Smooth muscle cell (in vitro differentiated cells): ENCODE data around the gene MUSTN1. TPM values are rescaled to one million over a fixed set of nuclear protein-coding genes. Genes with fewer than 3 reads are reported as not detected.

Source experiments
- DNase-seq: peaks from one replicate; lab custom pipeline; 2025; ENCODE audit not compliant: unreplicated experiment; lab: John Stamatoyannopoulos, UW
- H2AFZ ChIP-seq: fragments of 200-600 bp; sonication (generic); 2 replicates; pipeline ENCODE4 v1.6.0; 2016; ENCODE audit warnings: antibody characterized with exemption, low read depth, mild to moderate bottlenecking
- H3F3A ChIP-seq: fragments of 200-600 bp; sonication (generic); 2 replicates; pipeline ENCODE4 v1.6.0; 2017; ENCODE audit warnings: antibody characterized with exemption, low read depth
- H3K27ac ChIP-seq: fragments of 200-600 bp; sonication (generic); 2 replicates; pipeline ENCODE4 v1.5.1; 2016; ENCODE audit warnings: low read depth, mild to moderate bottlenecking
- H3K27me3 ChIP-seq: fragments of 200-600 bp; sonication (generic); 2 replicates; pipeline ENCODE4 v1.6.1; 2016; ENCODE audit warnings: low read depth, mild to moderate bottlenecking
- H3K36me3 ChIP-seq: fragments of 200-600 bp; sonication (generic); 2 replicates; pipeline ENCODE4 v1.5.1; 2016; ENCODE audit warnings: low read depth
- H3K4me1 ChIP-seq: fragments of 200-600 bp; sonication (generic); 2 replicates; pipeline ENCODE4 v1.5.1; 2016; ENCODE audit warnings: low read depth
- H3K4me2 ChIP-seq: fragments of 200-600 bp; sonication (generic); 2 replicates; pipeline ENCODE4 v1.6.0; 2016; ENCODE audit warnings: mild to moderate bottlenecking
- H3K4me3 ChIP-seq: fragments of 200-600 bp; sonication (generic); 2 replicates; pipeline ENCODE4 v1.5.1; 2016; ENCODE audit warnings: mild to moderate bottlenecking
- H3K79me2 ChIP-seq: fragments of 200-600 bp; sonication (generic); 2 replicates; pipeline ENCODE4 v1.6.0; 2016; ENCODE audit warnings: low read depth, mild to moderate bottlenecking
- H3K9ac ChIP-seq: fragments of 200-600 bp; sonication (generic); 2 replicates; pipeline ENCODE4 v1.6.0; 2016; ENCODE audit warnings: low read depth
- H3K9me3 ChIP-seq: fragments of 200-600 bp; sonication (generic); replicated peaks from 2 replicates; pipeline ENCODE4 v1.5.1; 2016; ENCODE audit warnings: low read depth
- H4K20me1 ChIP-seq: fragments of 200-600 bp; sonication (generic); 2 replicates; pipeline ENCODE4 v1.6.0; 2016; ENCODE audit warnings: low read depth
- CTCF ChIP-seq: fragments of 200-600 bp; sonication (generic); IDR thresholded peaks from 2 replicates; pipeline ENCODE4 v1.5.1; 2017; ENCODE audit warnings: borderline replicate concordance, mild to moderate bottlenecking, antibody characterized with exemption; ENCODE audit not compliant: insufficient read depth, poor library complexity, severe bottlenecking
- WGBS: methylation state at CpG from one replicate; pipeline ENCODE4 v1.1.7; 2016; ENCODE audit warnings: low lambda C conversion rate; 5-methylcytosine and 5-hydroxymethylcytosine counted together
- polyA plus RNA-seq: library from polyadenylated mRNA; unstranded; fragments of >200 nt; fragmentation: Nextera tagmentation; extraction: Ambion mirVana; gene quantifications from 2 replicates; pipeline ENCODE4 v1.2.1, GENCODE V29; 2016
- total RNA-seq: library from RNA; depleted of rRNA; stranded (reverse); fragments of >200 nt; gene quantifications from 2 replicates; pipeline ENCODE4 v1.2.3, GENCODE V29; 2014

MUSTN1 gene
- total and polyA plus RNA-seq, 2 experiments from 2014 or later: 0.30 to 2.2 TPM

DNA sequence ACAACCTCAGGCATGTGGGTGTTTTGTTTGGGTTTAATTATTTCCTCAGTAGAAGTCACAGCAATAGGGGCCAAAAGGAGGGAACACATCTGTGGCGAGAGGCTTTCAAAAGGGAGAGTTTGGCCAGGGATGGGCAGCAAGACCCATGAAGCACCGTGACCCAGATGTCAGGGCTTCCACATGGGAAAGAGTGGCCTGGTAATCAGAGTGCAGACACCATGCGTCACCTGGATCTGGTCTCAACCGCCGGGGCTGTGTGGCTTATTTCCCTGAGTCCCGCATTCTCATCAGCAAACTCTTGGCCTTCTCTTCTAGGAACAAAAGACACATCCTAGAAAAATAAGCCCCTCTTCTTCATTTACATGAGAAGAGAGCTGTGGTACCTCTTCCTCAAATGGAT, 12.4 kb upstream of the MUSTN1 start:
- no peaks in the 10 kb centered on the region for H3K27me3 ChIP-seq
- no peak overlapping the region for H3K4me2 ChIP-seq
- DNase-seq: no peak
- H3K9me3 ChIP-seq: no peaks in the 10 kb centered on the region
- H4K20me1 ChIP-seq: no peaks in the 10 kb centered on the region
- 96% methylated on average over 6 of the region's 6 CpGs for WGBS
- no peaks in the 10 kb centered on the region for H3F3A ChIP-seq
- H3K27ac ChIP-seq: no peak overlapping the region
- no peaks in the 10 kb centered on the region for H3K4me1 ChIP-seq
- TF ChIP-seq CTCF: no peak
- no peaks in the 10 kb centered on the region for H3K36me3 ChIP-seq
- H3K4me3 ChIP-seq: no peak overlapping the region
- no peaks in the 10 kb centered on the region for H3K79me2 ChIP-seq
- no peak overlapping the region for H2AFZ ChIP-seq
- no peak overlapping the region for H3K9ac ChIP-seq

GRCh38 chr3:52846432-52846965, 11.7 kb upstream of the MUSTN1 start:
- Histone ChIP-seq H3K4me1 (no peaks in the 10 kb centered on the region), H3K27ac (no peak overlapping the region), H3K4me2 (no peak overlapping the region), H3K27me3 (no peaks in the 10 kb centered on the region), H3F3A (no peaks in the 10 kb centered on the region), H3K9me3 (no peaks in the 10 kb centered on the region), H3K79me2 (no peaks in the 10 kb centered on the region), H2AFZ (no peak overlapping the region), H3K4me3 (no peak overlapping the region), H3K36me3 (no peaks in the 10 kb centered on the region), H4K20me1 (no peaks in the 10 kb centered on the region), H3K9ac (no peak overlapping the region)
- DNase-seq: no peak
- 94% methylated on average over 15 of the region's 15 CpGs for WGBS
- TF ChIP-seq CTCF: no peak

GRCh38 chr3:52845691-52846431, 11.0 kb upstream of the MUSTN1 start:
- peak; percentile 39 for TF ChIP-seq CTCF
- H3K9ac ChIP-seq: no peak overlapping the region
- no peak overlapping the region for H2AFZ ChIP-seq
- H3K79me2 ChIP-seq: no peaks in the 10 kb centered on the region
- DNase-seq: no peak
- no peaks in the 10 kb centered on the region for H3K9me3 ChIP-seq
- H4K20me1 ChIP-seq: no peaks in the 10 kb centered on the region
- no peak overlapping the region for H3K4me3 ChIP-seq
- no peaks in the 10 kb centered on the region for H3F3A ChIP-seq
- no peaks in the 10 kb centered on the region for H3K36me3 ChIP-seq
- no peak overlapping the region for H3K4me2 ChIP-seq
- no peak overlapping the region for H3K27ac ChIP-seq
- WGBS: 91% methylated on average over 6 of the region's 7 CpGs
- H3K27me3 ChIP-seq: no peaks in the 10 kb centered on the region
- no peaks in the 10 kb centered on the region for H3K4me1 ChIP-seq

DNA sequence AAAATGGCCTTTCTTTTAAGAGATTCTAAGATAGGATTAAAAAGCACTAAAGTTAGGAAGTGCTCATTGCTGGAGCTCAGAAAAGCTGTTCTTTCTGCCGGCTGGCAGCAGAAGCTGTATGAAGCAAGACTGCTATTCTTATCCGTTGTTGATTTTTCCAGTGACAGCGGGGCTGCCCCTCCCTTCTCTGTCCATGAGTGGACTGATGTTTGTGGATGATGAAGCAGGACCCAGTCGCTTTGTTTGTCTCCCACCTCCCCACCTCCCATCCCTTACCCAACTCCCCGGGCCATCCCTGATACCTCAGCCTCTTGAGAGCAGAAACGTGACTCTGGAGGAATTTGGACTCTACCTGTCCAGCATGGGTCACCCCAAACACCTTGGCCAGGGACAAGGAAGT, 10.3 kb upstream of the MUSTN1 start:
- Histone ChIP-seq H4K20me1 (no peaks in the 10 kb centered on the region), H3K9me3 (no peaks in the 10 kb centered on the region), H3F3A (no peaks in the 10 kb centered on the region), H3K36me3 (no peaks in the 10 kb centered on the region), H2AFZ (no peak overlapping the region), H3K27ac (no peak overlapping the region), H3K4me2 (no peak overlapping the region), H3K4me3 (no peak overlapping the region), H3K27me3 (no peaks in the 10 kb centered on the region), H3K4me1 (no peaks in the 10 kb centered on the region), H3K9ac (no peak overlapping the region), H3K79me2 (no peaks in the 10 kb centered on the region)
- WGBS: 60% methylated on average over 6 of the region's 6 CpGs
- no peak for TF ChIP-seq CTCF
- no peak for DNase-seq
